CD4-positive, alpha-beta T cell treated with Interleukin-15 for 4 hours (primary cell): ENCODE results near the gene SLC9A5.

ENCODE experiments used
- DNase-seq: peaks from one replicate; pipeline ENCODE4 v3.0.0-alpha.2; 2020; ENCODE audit warnings: low spot score

The SLC9A5 gene

DNA sequence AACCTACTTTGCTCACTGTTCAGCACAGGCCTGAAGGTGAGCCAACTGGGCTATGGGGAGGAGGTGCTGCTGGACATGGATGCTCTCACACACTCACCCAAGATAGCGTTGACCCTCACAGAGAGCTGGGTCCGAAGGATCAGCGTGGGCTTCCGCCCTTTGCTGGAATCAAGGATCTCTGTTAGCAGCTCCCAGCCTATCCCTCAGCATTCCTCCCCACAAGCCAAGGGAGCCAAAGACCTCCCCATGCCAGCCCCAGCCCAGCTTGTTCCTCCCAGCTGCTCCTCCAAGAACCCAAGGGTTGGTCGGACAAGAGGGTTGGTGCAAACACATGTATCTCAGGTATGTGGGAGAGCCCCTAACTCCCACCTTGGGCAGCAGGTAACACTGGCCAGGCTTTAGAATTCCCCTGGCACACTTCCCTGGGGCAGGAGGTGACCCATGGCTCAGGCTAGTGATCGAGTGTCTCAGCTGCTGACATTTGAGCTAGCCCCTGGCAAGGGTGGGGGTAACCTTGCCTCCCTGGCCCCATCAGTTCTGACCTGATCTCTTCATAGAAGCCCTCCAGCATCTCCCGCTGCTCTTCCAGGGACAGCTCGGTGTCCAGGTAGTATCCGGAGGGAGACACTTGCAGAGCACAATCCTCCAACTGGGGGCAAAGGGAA is 9.8 kb upstream of the SLC9A5 start:
- no peak for DNase-seq

DNA sequence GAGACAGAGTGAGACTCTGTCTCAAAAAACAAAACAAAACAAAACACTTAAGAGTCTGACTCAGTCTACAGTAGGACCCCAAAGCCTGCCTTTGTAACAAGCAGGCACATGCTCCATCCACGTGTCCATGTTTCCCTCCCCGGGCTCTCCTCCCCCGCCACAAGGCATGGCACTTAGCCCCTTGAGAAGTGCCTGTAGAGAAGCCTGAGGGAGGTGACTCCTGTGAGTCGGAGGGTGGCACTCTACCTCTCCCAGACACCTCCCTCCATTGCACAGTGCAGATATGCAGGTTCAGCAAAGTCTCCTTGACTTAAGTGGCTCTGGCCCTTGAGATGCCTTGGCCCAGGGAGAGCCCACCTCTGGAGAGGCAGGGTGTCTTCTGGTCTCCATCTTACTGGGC is 8.3 kb upstream of the SLC9A5 start:
- no peak for DNase-seq

DNA sequence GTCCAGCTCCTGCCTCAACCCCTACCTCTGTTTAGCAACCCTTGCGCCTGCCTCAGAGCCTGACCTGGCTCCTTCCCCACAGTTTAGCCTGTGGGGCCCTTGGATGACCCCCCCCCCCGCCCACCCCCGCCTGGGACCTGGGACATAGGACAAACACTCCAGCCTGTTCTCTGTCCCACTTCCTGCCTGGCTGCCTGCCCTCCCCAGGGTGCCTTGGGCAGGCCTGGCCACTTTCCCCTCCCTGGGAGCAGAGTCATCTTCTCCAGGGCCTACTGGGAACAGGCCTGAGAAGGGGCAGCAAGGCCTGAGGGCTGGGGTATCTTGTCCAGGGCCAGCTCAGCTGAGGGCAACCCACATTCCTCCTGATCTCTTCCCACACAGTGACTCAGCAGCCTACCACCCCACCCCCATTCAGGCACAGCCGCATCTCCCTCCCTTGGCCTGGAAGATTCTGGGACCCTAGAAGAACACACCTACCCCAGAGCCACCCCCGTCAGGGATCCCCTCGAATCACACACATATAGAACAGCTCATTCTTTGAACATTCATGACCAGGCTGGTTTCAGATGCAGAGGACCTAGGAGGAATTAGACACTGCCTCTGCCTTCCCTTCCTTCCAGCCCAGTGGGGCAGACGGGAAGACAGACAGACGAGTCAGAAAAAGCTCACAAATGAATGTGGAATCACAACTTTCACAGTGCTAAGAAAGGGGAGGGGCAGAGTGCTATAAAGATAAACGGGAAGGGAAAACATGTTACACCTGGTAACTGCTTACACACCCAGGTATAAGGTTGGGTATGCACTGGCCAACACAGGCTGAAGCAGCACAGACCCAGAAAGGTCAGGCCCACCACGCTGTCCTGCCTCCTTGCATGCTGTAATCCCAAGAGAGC is 7.5 kb upstream of the SLC9A5 start:
- no peak for DNase-seq

DNA sequence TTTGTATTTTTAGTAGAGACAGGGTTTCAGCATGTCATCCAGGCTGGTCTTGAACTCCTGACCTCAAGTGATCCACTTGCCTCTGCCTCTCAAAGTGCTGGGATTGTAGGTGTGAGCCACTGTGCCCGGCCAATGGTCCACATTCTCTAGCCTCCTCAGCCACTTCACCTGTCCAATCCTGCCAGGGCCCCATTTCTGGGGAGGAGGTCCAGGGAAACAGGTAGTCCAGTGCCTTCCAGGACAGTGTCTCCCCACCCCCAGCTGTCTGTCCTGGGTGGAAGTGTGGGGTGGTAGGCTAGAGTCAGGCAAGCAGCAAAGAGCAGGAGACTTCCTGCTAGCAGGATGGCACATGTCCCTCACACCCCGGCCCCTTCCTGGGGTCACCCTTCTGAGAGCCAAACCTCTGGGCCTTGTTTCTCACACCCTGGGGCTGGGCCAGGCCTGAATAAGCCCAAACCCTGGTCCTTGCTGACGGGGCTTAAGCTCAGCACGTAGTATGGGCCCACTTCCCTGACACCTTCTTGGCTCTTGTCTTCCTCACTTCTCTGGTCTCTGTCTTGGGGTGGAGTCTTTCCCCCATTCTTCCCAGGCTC is 6.5 kb upstream of the SLC9A5 start:
- DNase-seq, result no peak

DNA sequence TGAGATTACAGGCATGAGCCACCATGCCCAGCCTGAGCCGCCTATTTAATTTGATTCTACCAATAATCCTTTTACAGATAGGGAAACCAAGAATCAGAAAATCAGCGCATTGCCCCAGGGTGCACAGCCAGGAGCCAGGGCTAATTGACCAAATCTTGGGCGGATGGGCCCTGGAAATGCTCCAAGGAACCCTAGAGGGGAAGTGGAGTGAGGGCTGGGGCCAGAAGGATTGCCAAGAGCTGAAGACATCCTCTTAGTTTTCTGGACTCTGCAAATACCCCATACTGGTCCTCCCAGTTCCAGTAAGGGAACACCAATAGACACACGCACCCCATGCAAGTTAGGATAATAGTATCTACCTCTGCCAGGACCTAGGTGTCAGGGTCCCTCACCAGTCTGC is 5.3 kb upstream of the SLC9A5 start:
- DNase-seq, result no peak

DNA sequence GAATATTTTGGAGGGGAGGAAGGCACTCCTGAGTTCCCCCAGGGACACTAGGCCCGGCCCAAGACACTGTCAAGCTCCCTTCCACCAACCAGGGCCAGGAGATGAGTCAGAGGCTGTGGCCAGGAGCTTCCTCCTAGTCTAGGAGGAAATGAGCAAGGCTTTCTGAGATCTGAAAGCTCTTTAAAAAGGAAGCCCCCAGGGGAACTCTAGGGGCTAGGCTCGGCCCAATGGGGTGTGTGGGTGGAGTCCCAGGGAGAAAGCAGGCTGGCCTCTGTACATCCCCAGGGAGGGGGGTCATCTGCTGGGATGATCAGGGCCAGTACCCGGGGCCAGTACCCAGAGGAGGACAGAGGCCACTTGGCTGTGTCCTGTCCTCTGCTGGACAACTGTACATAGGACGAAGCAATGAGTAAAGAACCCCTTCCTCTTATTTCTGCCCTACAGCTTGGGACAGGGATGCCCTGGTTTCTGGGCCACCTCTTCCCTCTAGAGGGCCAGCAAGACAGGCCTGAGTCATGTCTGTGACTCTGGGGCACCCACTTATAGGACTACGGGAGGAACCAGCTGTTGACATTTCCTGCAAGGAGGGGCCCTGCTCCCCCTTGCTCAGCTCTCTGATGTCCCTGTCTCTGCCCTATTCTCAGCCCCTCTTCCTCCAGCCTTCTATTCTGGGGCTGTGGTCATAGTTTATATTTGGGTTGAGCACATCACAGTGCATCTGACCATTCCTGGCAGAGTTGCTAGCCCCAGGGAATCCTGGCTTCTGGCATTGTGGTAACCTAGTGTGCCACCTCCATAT is 4.2 kb upstream of the SLC9A5 start:
- peak; percentile 90 for DNase-seq

DNA sequence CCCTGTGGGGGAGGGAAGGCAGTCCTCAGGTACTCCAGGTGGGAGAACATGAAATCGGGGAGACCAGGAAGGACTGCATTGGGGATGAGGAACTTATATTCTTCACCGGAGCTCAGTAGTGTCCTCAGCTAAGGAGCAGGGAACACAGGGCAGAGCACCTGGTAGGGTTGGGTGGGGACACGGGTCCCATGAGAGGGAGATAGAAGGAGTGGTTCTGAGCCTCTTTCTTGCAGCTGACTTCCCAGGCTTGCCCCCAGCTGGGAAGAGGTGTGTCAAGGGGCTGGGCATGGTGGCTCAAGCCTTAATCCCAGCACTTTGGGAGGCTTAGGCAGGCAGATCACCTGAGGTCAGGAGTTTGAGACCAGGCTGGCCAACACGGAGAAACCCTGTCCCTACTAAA is 3.6 kb upstream of the SLC9A5 start:
- no peak for DNase-seq

DNA sequence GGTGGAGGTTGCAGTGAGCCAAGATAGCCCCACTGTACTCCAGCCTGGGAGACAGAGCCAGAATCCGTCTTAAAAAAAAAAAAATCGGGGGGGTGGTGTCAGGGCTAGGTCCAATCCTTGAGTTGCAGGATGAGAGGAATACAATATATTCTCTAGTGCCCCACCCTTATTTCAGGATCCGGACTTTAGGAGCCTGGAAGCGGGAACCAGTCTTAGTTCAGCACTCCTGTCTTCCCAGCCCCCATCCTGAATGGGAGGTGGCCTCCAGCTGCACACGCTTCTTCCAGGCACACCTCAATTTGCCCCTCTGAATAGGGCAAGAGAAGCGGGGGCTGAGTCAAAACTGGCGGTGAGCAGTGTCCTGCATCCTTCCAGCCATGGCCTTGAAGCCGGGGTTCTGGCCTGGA is 3.1 kb upstream of the SLC9A5 start:
- DNase-seq, result no peak

DNA sequence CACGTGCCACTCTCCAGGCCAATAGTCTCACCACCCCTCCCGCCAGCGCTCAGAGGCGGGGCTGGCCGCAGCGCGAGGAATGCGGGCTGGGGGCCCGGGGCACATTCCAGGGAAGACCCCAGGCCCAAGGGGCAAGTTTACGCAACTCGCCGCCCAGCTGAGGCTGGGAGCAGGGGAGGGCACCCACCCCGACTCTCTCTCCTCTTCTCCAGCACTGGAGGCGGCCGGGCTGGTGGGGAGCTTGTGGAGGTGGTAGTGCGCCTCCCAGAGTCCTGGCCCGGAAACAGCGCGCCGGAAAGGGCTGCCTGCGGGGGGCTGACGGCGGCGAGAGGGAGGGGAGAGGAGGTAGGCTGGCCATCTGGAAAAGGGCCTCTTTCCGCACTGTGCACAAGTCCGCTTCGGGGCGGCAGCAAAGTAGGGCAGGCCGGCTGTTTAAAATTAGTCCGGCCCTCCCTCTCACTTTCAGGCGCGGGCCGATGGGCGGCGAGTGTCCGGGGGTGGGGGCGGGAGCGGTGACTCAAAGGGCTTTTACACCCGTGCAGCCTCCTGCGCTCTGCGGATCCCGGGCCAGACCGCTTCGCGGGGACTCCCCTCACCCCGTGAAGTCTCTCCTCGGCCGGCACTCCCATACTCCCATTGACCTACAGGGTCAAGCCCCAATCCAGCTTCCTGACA is 2.6 kb upstream of the SLC9A5 start:
- DNase-seq, result peak; percentile 41

DNA sequence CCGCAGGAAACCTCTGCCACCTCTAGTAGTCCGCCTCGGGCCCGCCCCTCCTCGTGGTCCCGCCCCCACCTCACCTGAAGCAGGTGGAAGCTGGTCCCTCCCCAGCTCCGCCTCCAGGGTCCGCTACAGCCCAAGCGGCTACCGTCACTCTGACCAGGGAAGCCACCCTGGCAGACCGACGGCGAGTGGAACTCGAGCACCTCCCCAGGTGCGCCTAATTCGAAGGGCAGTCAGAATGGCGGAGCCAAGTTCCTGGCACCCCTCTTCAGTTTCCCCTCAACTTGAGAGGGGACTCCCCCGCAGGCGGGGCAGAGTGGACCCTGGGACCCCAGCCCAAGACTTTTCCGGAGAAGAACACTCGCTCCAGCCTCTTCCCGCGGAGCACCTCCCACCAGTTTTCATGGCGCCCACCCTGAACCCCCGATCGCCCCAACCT is 2.0 kb upstream of the SLC9A5 start:
- no peak for DNase-seq

DNA sequence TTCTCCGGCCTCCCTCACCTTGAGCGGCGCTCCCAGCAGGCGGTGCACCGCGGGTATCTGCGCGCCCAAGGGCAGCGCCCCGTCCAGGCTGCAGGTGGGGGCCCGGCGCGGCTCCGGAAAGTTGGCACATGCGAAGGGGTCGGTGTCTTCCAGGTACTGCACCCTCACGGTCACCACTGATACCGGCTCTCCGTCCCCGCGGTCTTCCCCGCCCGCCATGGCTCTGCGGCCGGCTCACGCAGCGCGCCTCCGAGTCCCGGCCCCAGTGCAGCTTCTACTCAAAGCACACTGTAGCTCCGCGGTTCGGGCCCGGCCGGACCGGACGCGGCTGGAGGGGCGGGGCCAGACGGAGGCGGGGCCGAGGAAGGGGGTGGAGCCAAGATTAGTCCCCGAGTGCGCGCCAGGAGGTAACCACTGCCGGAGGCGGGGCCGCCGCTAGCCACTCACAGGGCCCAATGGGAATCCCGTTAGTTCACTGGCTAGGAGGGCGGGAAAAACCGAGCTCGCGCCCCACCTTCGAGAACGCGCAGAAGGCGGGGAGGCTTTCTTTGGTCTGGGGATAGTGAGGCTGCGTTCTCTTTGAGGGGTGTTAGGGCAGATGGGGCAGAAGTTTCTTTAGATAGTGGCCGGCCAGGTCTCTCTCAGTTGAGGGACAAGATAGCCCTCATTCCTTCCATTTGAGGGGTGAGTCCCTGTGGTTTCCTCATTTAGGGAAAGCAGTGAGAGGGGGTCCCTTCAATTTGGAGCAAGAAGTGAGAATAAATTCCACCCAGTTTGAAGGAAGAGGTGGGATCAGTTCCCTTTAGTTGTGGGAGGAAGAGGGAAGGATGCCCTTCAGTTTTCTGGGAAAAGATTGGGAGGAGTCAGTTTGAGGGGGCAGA is 1.3 kb upstream of the SLC9A5 start, which contains the start of gene FHOD1:
TSS of gene FHOD1 (minus strand) at position 290 of the 881 bp plus-strand sequence. CDS start at position 219, 71 bp downstream.
- DNase-seq, result peak; percentile 95

DNA sequence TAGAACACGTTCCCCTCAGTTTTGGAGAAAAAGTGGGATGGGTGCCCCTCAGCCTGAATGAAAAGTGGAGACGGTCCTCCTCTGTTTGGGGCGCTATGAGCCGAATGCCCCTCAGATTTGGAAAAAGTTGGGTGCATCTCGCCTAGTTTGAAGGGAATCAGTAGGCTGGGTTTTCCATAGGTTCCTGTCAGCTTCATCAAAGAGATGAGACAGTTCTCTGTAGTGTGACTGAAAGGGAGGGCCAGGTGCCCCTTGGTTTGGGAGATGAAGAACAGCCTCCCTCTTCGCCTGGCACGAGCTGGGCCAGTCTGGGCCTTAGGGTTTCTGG is 742 bp upstream of the SLC9A5 start:
- DNase-seq, result no peak

DNA sequence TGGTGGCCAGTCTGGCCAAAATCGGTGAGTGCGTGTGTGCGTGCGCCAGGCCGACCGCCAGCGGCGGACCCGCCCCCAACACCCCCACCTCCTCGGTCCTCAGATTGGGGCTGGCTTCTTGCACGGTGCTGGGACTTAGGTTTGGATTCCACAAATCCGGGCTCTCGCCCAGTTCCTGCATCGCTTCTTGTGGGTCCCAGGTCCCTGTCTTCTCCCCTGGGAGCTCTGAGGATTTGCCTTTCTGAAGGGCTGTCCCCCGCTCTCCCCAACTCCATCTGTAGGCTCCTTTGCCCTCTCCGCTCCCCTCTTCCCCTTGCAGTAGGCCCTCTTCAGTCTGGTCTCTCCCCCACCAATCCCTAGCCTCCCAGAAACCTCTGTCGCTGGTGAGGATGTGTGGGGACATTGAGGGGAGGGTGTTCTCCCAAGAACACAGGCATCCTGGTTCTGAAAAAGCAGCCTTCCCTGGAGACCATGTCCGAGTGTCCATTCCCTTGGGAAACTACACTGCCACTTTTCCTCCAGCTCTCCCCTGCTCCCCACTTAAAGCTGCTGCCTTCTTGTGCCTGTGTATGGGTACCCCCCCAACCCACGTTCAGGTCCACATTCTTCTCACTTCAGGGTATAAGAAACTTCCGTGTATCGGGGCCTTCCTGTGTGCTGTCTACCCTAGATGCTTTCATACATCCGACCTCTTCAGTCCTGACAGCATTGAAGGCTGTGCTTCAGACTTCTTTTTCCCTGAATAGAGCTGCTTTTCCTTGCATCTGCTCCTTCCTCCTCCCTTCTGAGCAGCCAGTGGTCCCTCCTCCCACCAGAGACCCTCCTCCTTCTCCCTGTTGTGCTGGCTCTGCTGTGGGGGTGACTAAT is 632 bp downstream of the SLC9A5 start:
- no peak for DNase-seq

DNA sequence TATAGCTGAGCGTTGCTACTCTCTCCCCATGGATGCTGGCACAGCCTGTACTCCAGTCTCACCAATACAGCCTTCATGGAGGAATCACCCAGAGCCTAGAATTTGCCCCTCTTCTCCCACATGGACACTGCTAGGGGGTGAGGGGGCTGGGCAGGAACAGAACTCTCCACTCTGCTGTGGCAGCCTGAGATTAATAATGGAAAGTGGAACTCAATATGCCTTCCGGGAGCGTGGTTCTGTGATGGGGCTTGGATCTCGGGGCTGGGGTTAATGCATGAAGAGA is 1.2 kb downstream of the SLC9A5 start:
- DNase-seq, result no peak

DNA sequence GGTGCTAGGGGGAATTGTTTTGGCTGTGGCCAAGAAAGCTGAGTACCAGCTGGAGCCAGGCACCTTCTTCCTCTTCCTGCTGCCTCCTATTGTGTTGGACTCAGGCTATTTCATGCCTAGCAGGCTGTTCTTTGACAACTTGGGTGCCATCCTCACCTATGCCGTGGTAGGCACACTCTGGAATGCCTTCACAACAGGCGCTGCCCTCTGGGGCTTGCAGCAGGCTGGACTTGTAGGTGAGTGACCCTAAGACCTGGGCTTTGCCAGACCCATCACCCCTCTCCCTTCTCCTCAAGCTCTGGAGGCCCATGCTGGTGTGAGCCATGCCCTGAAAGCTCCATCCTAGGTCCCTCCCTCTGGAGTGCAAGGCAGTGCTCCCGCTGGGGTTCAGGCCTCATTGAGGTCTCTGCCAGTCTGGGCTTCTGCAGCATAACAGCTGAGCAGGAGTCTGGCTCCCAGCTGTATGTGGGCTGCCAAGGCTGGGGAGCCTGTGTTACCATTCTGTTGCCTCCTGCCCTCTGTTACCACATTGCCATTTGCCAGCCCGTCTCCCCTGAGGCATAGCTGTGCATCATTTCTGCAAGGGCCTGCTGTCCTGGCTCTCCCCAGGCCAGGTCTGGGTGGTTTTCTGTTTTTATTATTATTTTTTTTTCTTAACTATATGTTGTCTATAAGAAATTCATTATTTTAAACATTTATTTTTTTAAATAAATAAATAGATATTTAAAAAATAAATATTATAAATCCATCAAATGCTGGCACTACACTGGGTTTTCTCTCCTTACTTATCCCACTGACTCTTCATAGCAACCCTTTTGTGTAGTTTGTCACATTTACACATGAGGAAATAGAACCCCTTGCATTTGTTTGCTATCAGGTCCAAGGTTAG is 4.1 kb downstream of the SLC9A5 start:
- DNase-seq, result no peak

DNA sequence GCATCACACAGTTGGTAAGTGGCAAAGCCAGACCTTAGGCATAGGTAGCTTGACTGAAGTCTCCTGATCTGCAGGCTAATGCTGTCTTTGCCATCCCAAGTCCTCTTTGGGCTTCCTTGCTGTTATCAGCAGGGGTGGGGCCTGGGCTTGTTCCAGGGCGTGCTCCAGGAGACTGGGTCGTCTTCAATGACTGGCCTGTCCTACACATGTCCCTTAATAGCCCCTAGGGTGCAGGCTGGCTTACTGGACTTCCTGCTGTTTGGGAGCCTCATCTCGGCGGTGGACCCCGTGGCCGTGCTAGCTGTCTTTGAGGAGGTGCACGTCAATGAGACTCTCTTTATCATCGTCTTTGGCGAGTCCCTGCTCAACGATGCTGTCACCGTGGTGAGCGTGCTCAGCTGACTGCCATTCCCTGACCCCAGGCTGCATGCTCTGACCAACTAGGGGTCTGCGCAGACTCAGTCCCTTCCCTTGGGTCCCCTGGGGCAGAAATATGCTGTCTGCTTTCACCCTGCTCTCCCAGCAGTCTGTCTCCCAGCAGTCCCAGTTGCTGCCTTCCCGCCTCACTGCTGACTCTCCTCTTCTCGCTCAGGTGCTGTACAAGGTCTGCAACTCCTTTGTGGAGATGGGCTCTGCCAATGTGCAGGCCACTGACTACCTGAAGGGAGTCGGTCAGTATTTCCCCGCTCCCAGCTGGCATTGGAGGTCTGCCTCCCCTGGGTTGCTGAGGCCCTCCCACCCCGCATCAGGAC is 6.2 kb downstream of the SLC9A5 start:
- no peak for DNase-seq

DNA sequence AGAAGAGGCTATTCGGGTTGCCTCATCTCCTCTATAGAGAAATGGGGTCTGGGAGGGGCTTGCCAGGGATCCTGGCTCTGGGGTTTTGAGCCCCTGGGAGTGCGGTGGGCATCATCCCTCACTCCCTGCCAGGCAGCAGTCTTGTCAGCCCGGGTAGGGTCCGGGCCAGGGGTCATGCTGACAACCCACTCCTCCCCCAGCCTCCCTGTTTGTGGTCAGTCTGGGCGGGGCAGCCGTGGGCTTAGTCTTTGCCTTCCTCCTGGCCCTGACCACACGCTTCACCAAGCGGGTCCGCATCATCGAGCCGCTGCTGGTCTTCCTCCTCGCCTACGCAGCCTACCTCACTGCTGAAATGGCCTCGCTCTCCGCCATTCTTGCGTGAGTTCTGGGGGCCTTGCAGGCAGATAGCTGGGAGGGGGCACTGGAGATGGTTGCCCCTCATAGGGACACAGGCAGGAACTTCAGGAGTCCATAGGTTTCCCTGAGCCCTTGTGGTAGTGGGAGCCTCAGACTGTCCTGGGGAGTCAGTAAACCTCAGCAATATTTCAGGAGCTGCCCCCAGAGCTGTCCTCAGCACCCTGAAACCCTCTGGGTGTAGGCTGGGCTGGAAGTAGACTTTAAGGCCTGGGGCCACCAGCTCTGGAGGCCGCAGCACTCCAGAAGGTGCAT is 6.9 kb downstream of the SLC9A5 start:
- no peak for DNase-seq
